Large intestine (tissue), 1 donor: Measurements from ENCODE around the gene PFN3. TPM values are rescaled to one million over a fixed set of nuclear protein-coding genes. Genes with fewer than 3 reads are reported as not detected.

Experiments
- polyA plus RNA-seq: library from polyadenylated mRNA; unstranded; fragments of 120-200 nt; gene quantifications from one replicate; pipeline ENCODE4 v1.2.1, GENCODE V29; 2013

PFN3 gene
- polyA plus RNA-seq, 1 donor = not detected

Other genes with a start within 250 kb of the PFN3 start
- 77.5 TPM for gene RAB24, start 96.9 kb downstream of the PFN3 start, polyA plus RNA-seq
- 271 TPM for gene PRELID1, start 96.9 kb downstream of the PFN3 start, polyA plus RNA-seq
- gene MXD3, start 88.8 kb downstream of the PFN3 start, polyA plus RNA-seq = 14.9 TPM
- 161 TPM for gene LMAN2, start 49.0 kb downstream of the PFN3 start, polyA plus RNA-seq
- gene RGS14, start 42.7 kb downstream of the PFN3 start, polyA plus RNA-seq = 20.0 TPM
- gene SLC34A1, start 16.2 kb downstream of the PFN3 start, polyA plus RNA-seq = not detected
- gene F12, start 8.9 kb upstream of the PFN3 start, polyA plus RNA-seq = 1.0 TPM
- 16.6 TPM for gene GRK6, start 26.0 kb upstream of the PFN3 start, polyA plus RNA-seq
- gene PRR7, start 46.2 kb upstream of the PFN3 start, polyA plus RNA-seq = 1.7 TPM
- gene DBN1, start 73.0 kb upstream of the PFN3 start, polyA plus RNA-seq = 49.5 TPM
- gene PDLIM7, start 96.9 kb upstream of the PFN3 start, polyA plus RNA-seq = 118 TPM
- gene DOK3, start 109.2 kb upstream of the PFN3 start, polyA plus RNA-seq = 4.7 TPM
- 94.2 TPM for gene DDX41, start 116.3 kb upstream of the PFN3 start, polyA plus RNA-seq
- 76.8 TPM for gene FAM193B, start 153.9 kb upstream of the PFN3 start, polyA plus RNA-seq
- gene TMED9, start 191.5 kb upstream of the PFN3 start, polyA plus RNA-seq = 119 TPM
- gene B4GALT7, start 199.5 kb upstream of the PFN3 start, polyA plus RNA-seq = 22.5 TPM